GM21723 (cell line): ENCODE results near the gene NCS1.

Source experiments
- ATAC-seq: cut with Tn5 transposase; IDR thresholded peaks from one replicate; pipeline ENCODE4 v1.9.1; 2021; ENCODE audit warnings: mild to moderate bottlenecking, moderate library complexity; ENCODE audit not compliant: unreplicated experiment

The NCS1 gene

GRCh38 chr9:130172161-130172857 is at the start of gene NCS1:
Gene NCS1, plus strand, starts transcription at chr9:130172404. Its CDS starts 260 bp downstream, at chr9:130172664.
- no peak for ATAC-seq

- ATAC-seq, result no peak
Observed at GRCh38 chr9:130122456-130122855, 49.7 kb upstream of the NCS1 start.

GRCh38 chr9:130124085-130124860 is 47.9 kb upstream of the NCS1 start:
- ATAC-seq, result no peak

- no peak for ATAC-seq
Observed at GRCh38 chr9:130126721-130127433, 45.3 kb upstream of the NCS1 start.

- ATAC-seq, result peak; percentile 38
Observed at GRCh38 chr9:130128251-130128650, 44.0 kb upstream of the NCS1 start.

- peak; percentile 55 for ATAC-seq
Observed at GRCh38 chr9:130128733-130129431, 43.3 kb upstream of the NCS1 start.

- no peak for ATAC-seq
Observed at GRCh38 chr9:130129432-130130061, 42.7 kb upstream of the NCS1 start.

GRCh38 chr9:130132746-130133145 is 39.5 kb upstream of the NCS1 start:
- ATAC-seq, result no peak

GRCh38 chr9:130137081-130137640 is 35.0 kb upstream of the NCS1 start:
- ATAC-seq, result no peak

- no peak for ATAC-seq
Observed at GRCh38 chr9:130137641-130138081, 34.5 kb upstream of the NCS1 start.

- ATAC-seq, result no peak
Observed at GRCh38 chr9:130138171-130138653, 34.0 kb upstream of the NCS1 start.

- ATAC-seq, result no peak
Observed at GRCh38 chr9:130138791-130139190, 33.4 kb upstream of the NCS1 start.

- no peak for ATAC-seq
Observed at GRCh38 chr9:130139251-130139650, 33.0 kb upstream of the NCS1 start.

- ATAC-seq, result no peak
Observed at GRCh38 chr9:130140706-130141105, 31.5 kb upstream of the NCS1 start.

- ATAC-seq, result no peak
Observed at GRCh38 chr9:130142056-130142455, 30.1 kb upstream of the NCS1 start.

GRCh38 chr9:130142641-130143040 is 29.6 kb upstream of the NCS1 start:
- no peak for ATAC-seq

- no peak for ATAC-seq
Observed at GRCh38 chr9:130143279-130143893, 28.8 kb upstream of the NCS1 start.

GRCh38 chr9:130143958-130144366 is 28.2 kb upstream of the NCS1 start:
- no peak for ATAC-seq

- ATAC-seq, result no peak
Observed at GRCh38 chr9:130144703-130145102, 27.5 kb upstream of the NCS1 start.

- no peak for ATAC-seq
Observed at GRCh38 chr9:130145658-130146057, 26.5 kb upstream of the NCS1 start.
